HG02623 (cell line): ENCODE results near the gene CD63.

Source experiments
- ATAC-seq: cut with Tn5 transposase; IDR thresholded peaks from one replicate; pipeline ENCODE4 v1.9.1; 2021; ENCODE audit warnings: moderate library complexity; ENCODE audit not compliant: unreplicated experiment

The CD63 gene

GRCh38 chr12:55723516-55724225 is 5.1 kb downstream of the CD63 start:
- no peak for ATAC-seq

GRCh38 chr12:55722948-55723347 is 5.9 kb downstream of the CD63 start:
- no peak for ATAC-seq

DNA sequence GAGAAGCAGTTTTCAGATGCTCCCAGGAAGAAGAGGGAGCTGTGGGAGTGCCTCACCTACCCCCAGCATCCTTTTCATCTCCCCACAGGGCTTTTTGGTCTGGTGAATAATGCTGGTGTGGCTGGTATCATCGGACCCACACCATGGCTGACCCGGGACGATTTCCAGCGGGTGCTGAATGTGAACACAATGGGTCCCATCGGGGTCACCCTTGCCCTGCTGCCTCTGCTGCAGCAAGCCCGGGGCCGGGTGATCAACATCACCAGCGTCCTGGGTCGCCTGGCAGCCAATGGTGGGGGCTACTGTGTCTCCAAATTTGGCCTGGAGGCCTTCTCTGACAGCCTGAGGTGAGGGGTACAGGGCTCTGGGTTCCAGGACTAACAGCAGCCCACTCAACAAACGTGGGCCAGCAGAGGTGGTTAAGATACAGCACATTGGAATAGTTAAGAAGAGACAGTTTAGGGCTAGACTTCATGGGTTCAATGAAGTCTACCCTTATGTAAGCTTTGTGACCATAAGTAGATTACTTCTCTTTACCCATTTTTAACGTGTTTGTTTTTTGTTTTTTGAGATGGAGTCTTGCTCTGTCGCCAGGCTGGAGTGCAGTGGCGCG is 7.1 kb downstream of the CD63 start:
- ATAC-seq, result no peak

- no peak for ATAC-seq
Measured at GRCh38 chr12:55720894-55721444, 7.8 kb downstream of the CD63 start.

DNA sequence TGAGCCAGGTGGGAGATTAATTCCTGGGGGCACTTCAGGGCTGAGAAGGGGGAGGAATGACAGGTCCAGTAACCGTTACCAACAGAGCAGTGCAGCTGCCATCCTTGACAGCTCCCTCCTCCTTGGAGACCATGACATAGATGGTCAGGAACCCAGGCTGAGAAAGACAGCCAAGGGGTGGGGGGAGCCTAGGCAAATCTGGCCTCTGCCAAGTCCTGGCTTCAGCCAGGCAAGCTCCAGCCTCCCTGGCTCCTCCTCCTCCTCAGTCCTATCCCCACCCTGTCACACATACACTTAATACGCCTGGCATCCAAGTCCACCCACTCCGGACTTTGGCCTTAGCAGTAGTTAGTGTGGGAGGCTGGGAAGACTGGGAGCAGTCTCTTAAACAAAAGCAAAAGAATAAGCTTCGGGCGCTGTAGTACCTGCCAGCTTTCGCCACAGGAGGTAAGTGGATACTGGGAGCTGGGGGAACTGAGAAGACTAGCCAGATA is 8.7 kb downstream of the CD63 start, which contains the start of gene RDH5:
Gene RDH5, plus strand, starts transcription at position 323 of the 494 bp plus-strand sequence. CDS start 792 bp downstream, outside the sequence.
- ATAC-seq, result no peak

GRCh38 chr12:55719371-55719770 is 9.4 kb downstream of the CD63 start:
- ATAC-seq, result no peak

DNA sequence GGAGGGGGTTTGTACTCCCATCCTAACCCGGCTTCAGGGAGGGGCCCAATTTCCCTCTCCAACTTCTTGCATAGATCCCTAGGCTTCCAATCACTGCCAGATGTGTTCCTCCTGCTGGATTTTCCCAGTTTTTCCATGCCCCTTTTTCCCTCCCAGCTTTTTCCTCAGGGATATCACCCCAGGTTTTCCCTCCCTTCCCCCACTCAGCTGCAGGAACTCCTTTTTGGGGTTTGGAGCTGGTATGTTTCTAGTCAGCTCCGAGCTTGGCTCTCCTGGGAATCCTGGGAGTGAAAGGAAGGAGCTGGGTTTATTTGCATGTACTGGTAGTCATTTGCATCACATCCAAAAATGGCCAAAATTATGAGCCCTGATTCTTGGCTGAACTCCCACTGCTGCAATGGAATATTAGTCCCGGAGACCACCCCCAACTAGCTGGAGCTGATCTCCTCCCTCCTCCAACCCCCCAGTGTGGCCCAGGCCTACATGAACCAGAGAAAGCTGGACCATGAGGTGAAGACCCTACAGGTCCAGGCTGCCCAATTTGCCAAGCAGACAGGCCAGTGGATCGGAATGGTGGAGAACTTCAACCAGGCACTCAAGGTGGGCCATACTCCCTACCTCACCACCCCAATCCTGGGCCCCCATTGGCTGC is 10.1 kb downstream of the CD63 start:
- no peak for ATAC-seq

DNA sequence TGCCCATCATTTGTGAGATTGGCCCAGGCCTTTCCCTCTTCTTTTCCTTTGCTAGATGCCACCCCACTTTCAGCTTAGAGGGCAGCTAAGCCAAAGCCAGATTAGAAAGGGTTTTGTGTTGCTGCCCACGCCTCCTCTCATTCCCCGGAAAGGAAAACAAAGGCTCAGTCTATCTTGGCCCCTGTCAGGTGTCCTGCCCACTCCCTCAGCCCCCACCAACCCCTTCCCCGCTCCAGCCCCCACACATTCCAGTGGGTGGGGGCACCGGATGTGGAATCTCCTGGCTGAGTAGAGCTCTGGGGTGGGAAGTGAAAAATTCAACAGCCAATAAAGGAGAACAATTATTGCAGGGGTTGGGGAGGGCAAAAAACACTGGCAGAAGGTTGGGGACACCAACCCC is 10.8 kb downstream of the CD63 start:
- no peak for ATAC-seq

- ATAC-seq, result no peak
Measured at GRCh38 chr12:55717011-55718007, 11.5 kb downstream of the CD63 start.

DNA sequence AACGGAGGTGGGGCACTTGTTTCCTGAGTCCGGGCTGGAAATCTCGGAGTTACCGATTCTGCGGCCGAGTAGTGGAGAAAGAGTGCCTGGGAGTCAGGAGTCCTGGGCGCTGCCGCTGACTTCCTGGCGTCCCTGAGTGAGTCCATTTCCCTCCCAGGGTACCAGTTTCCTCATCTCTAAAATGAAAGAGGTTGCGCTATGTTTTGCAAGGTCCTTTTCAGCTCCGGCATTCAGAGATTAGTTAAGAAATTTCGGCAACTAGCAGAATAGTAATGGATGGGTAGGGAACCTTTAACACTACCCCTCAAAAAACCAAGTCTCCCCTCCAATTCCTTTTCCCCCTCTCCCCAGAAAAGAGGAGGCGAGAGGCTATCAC is 12.2 kb downstream of the CD63 start:
- peak; percentile 21 for ATAC-seq

GRCh38 chr12:55715833-55716581 is 12.8 kb downstream of the CD63 start, which contains the start of gene BLOC1S1:
TSS of gene BLOC1S1 (plus strand) at chr12:55716046. CDS start at chr12:55716052, 6 bp downstream.
- peak; percentile 97 for ATAC-seq

GRCh38 chr12:55715169-55715764 is 13.5 kb downstream of the CD63 start:
- no peak for ATAC-seq

- ATAC-seq, result no peak
Measured at GRCh38 chr12:55713721-55714120, 15.1 kb downstream of the CD63 start.

- no peak for ATAC-seq
Measured at GRCh38 chr12:55712700-55713415, 16.0 kb downstream of the CD63 start.

DNA sequence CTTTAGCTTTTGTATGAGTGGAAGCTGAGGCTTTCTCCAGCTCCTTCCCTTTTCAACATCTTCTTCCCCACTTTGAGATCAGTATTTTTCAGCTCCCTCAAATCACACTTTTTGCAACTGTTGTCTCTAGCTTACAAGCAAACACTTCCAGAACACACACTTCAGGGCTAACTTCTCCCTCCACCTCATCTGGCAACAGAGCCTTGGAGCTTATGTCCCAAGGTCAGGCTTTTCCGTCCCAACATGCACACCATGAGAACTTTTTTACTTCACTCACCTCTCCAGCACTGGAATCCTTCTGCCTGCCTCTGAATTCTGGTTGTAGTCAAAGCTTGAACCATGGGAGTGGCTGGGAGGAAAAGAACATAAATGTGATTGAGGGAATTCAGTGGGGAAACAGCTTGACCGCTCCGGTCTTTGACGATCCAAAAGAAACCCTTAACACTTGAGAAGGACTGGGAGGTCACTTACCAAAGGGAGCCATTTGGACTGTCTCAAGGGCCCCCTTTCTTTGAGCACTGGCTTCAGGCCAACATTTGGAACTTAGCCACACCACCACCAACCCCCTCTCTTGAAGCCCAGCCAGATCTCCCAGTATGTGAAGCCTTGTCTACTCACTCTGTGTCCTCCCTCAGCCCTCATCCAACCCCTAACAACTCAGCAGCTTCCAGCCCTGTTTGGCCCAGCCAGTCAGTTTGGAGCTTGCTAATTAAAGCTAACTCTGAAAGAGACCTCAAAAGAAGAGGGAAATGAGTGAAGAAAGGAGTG is 16.8 kb downstream of the CD63 start:
- ATAC-seq, result no peak

GRCh38 chr12:55708695-55709233 is 20.0 kb downstream of the CD63 start:
- no peak for ATAC-seq

GRCh38 chr12:55707841-55708694 is 20.7 kb downstream of the CD63 start, which contains the start of gene ITGA7:
TSS of gene ITGA7 (minus strand) at chr12:55707904. CDS start at chr12:55707682, 222 bp downstream.
- no peak for ATAC-seq
